Measurements from ENCODE around the gene LAMC2.
"Not testable (repeated sequence)": the region's sequence is repeated elsewhere in the genome, so short reads cannot be mapped to it uniquely, and the experiment has no call there.

The LAMC2 gene

GRCh38 chr1:183185941-183186490, at the start of gene LAMC2:
TSS of gene LAMC2 (plus strand) at chr1:183186264. CDS start at chr1:183186353, 89 bp downstream.
- DNase-seq (ENCODE audit: low read depth in 2 of 2, low spot score in 1 of 2), result no peak

GRCh38 chr1:183137782-183138181, 48.3 kb upstream of the LAMC2 start:
- no peak for DNase-seq (ENCODE audit: low read depth in 2 of 2, low spot score in 1 of 2)

GRCh38 chr1:183138301-183138700, 47.8 kb upstream of the LAMC2 start:
- DNase-seq (ENCODE audit: low read depth in 2 of 2, low spot score in 1 of 2), result no peak

GRCh38 chr1:183139281-183139942, 46.7 kb upstream of the LAMC2 start:
- no peak for DNase-seq (ENCODE audit: low read depth in 2 of 2, low spot score in 1 of 2)

- DNase-seq (ENCODE audit: low read depth in 2 of 2, low spot score in 1 of 2), result no peak
Observed at GRCh38 chr1:183140633-183141032, 45.4 kb upstream of the LAMC2 start.

GRCh38 chr1:183142171-183142570, 43.9 kb upstream of the LAMC2 start:
- no peak for DNase-seq (ENCODE audit: low read depth in 2 of 2, low spot score in 1 of 2)

GRCh38 chr1:183143576-183144315, 42.3 kb upstream of the LAMC2 start:
- no peak for DNase-seq (ENCODE audit: low read depth in 2 of 2, low spot score in 1 of 2)

GRCh38 chr1:183144752-183145151, 41.3 kb upstream of the LAMC2 start:
- no peak for DNase-seq (ENCODE audit: low read depth in 2 of 2, low spot score in 1 of 2)

GRCh38 chr1:183147735-183148134, 38.3 kb upstream of the LAMC2 start:
- DNase-seq (ENCODE audit: low read depth in 2 of 2, low spot score in 1 of 2), result no peak

GRCh38 chr1:183148599-183148998, 37.5 kb upstream of the LAMC2 start:
- no peak for DNase-seq (ENCODE audit: low read depth in 2 of 2, low spot score in 1 of 2)

- DNase-seq (ENCODE audit: low read depth in 2 of 2, low spot score in 1 of 2), result no peak
Observed at GRCh38 chr1:183149273-183149672, 36.8 kb upstream of the LAMC2 start.

GRCh38 chr1:183150032-183150431, 36.0 kb upstream of the LAMC2 start:
- not testable (repeated sequence) for DNase-seq (ENCODE audit: low read depth in 2 of 2, low spot score in 1 of 2)

GRCh38 chr1:183150445-183150844, 35.6 kb upstream of the LAMC2 start:
- no peak for DNase-seq (ENCODE audit: low read depth in 2 of 2, low spot score in 1 of 2)

- no peak for DNase-seq (ENCODE audit: low read depth in 2 of 2, low spot score in 1 of 2)
Observed at GRCh38 chr1:183152180-183152579, 33.9 kb upstream of the LAMC2 start.

- no peak for DNase-seq (ENCODE audit: low read depth in 2 of 2, low spot score in 1 of 2)
Observed at GRCh38 chr1:183155939-183156338, 30.1 kb upstream of the LAMC2 start.

- DNase-seq (ENCODE audit: low read depth in 2 of 2, low spot score in 1 of 2), result no peak
Observed at GRCh38 chr1:183159960-183160359, 26.1 kb upstream of the LAMC2 start.

- DNase-seq (ENCODE audit: low read depth in 2 of 2, low spot score in 1 of 2), result no peak
Observed at GRCh38 chr1:183161391-183161790, 24.7 kb upstream of the LAMC2 start.

- DNase-seq (ENCODE audit: low read depth in 2 of 2, low spot score in 1 of 2), result no peak
Observed at GRCh38 chr1:183163316-183163715, 22.7 kb upstream of the LAMC2 start.

GRCh38 chr1:183164340-183164739, 21.7 kb upstream of the LAMC2 start:
- no peak for DNase-seq (ENCODE audit: low read depth in 2 of 2, low spot score in 1 of 2)

GRCh38 chr1:183164963-183165362, 21.1 kb upstream of the LAMC2 start:
- DNase-seq (ENCODE audit: low read depth in 2 of 2, low spot score in 1 of 2), result no peak

- DNase-seq (ENCODE audit: low read depth in 2 of 2, low spot score in 1 of 2), result no peak
Observed at GRCh38 chr1:183165456-183165855, 20.6 kb upstream of the LAMC2 start.

GRCh38 chr1:183166454-183166853, 19.6 kb upstream of the LAMC2 start:
- DNase-seq (ENCODE audit: low read depth in 2 of 2, low spot score in 1 of 2), result no peak

Measured in stimulated activated CD8-positive, alpha-beta memory T cell treated with anti-CD3 and anti-CD28 coated beads, Interleukin-4, amount 100 ng/mL, for 4 hours (primary cell).